Measurements from ENCODE around the gene VIL1.

The VIL1 gene

DNA sequence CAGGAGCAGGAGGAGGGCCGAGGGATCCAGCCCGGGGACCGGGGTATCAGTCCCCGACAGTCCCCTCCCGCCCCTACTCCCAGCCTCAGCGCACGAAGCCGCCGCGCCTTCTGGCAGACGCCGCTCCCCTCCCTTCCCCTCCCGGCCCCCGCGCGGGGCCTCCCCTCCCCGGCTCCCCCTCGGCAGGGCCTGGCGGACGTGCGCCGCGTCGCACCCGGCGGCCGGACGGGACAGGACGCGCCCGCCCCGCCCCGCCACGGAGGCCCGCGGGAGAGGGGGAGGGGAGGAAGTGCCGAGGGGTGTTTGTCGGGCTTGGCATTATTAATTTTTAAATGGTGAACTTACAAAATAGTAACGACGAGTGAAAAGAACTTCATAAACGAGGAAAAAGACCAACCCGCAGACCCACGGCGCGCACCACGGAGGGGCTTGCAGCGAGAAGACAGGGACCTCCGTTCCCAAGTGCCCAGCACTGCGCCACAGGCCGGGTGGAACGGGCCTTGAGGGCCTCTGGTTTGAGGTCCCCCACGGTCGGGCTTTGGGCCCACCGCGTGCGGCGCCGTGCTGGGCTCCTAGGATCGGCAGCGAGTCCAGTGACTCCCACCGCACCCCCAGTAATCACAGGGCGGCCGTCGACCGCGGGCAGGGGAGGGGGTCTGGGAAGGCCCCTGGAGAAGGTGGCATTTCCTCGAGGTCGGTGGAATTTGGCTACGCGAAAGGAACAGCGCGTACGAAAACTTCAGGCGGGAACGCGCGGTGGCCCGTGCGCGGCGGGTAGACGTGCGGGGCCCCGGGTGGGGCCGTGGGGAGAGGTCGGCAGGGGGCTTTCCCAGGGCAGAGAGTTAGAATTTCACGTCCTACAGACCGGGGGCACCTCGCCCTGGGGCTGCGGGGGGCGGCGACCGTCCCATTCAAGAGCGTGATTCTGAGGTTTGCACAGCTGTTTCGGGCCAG, 20.2 kb upstream of the VIL1 start:
- peak; percentile 89 for TF ChIP-seq L3MBTL2 (conservative IDR thresholded peaks at IDR 0.05)
- TF ChIP-seq PKNOX1 (IDR thresholded peaks at IDR 0.05) = no peak
- no peak for TF ChIP-seq CTBP1 (IDR thresholded peaks at IDR 0.05; ENCODE audit: borderline replicate concordance)
- ChIA-PET CTCF (no interaction called here), POLR2A (no interaction called here)
- peak; percentile 42 for DNase-seq (ENCODE audit: extremely low spot score)

DNA sequence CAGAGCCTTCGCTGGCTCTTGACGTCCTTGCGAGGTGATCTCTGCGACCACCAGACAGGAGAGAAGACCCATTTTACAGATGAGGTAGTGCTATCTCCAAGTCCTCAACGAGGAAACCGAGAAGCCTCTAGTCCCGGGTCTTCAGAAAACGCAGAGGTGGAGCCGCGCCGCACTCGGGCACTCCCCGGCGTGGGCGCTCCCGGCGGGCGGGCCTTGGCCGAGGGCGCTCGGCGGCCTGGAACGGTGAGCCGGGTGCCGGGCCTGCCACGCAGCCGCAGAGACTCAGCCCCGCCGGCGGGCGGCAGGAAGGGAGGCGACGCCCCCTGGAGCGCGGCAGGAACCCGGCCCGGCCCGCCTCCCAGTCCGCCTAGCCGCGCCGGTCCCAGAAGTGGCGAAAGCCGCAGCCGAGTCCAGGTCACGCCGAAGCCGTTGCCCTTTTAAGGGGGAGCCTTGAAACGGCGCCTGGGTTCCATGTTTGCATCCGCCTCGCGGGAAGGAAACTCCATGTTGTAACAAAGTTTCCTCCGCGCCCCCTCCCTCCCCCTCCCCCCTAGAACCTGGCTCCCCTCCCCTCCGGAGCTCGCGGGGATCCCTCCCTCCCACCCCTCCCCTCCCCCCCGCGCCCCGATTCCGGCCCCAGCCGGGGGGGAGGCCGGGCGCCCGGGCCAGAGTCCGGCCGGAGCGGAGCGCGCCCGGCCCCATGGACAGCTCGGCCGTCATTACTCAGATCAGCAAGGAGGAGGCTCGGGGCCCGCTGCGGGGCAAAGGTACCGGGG, 19.3 kb upstream of the VIL1 start, which contains the start of gene CTDSP1:
CTDSP1 (plus strand) TSS at position 478 of the 776 bp plus-strand sequence; CDS start at position 701, 223 bp downstream.
- DNase-seq (ENCODE audit: extremely low spot score) = peak; percentile 82
- ChIA-PET POLR2A (no interaction called here), CTCF (no interaction called here)
- no peak for TF ChIP-seq SUZ12 (IDR thresholded peaks at IDR 0.05)
- TF ChIP-seq ARNT (IDR thresholded peaks at IDR 0.05) = 0 out of 2 replicates have a peak, but pooled peaks have one; percentile 12
- TF ChIP-seq L3MBTL2 (conservative IDR thresholded peaks at IDR 0.05) = peak; percentile 45
- peak; percentile 88 for TF ChIP-seq FOXM1 (IDR thresholded peaks at IDR 0.05; ENCODE audit: borderline replicate concordance)
- peak; percentile 91 for TF ChIP-seq LEF1 (IDR thresholded peaks at IDR 0.05; ENCODE audit: borderline replicate concordance)
- TF ChIP-seq CTBP1 (IDR thresholded peaks at IDR 0.05; ENCODE audit: borderline replicate concordance) = no peak
- TF ChIP-seq HDGF (IDR thresholded peaks at IDR 0.05; ENCODE audit: borderline replicate concordance) = no peak
- TF ChIP-seq SP1 (IDR thresholded peaks at IDR 0.05) = no peak
- no peak for TF ChIP-seq FOXK2 (IDR thresholded peaks at IDR 0.05)
- TF ChIP-seq TARDBP (IDR thresholded peaks at IDR 0.05) = no peak
- TF ChIP-seq FOXA1 (IDR thresholded peaks at IDR 0.05) = no peak

DNA sequence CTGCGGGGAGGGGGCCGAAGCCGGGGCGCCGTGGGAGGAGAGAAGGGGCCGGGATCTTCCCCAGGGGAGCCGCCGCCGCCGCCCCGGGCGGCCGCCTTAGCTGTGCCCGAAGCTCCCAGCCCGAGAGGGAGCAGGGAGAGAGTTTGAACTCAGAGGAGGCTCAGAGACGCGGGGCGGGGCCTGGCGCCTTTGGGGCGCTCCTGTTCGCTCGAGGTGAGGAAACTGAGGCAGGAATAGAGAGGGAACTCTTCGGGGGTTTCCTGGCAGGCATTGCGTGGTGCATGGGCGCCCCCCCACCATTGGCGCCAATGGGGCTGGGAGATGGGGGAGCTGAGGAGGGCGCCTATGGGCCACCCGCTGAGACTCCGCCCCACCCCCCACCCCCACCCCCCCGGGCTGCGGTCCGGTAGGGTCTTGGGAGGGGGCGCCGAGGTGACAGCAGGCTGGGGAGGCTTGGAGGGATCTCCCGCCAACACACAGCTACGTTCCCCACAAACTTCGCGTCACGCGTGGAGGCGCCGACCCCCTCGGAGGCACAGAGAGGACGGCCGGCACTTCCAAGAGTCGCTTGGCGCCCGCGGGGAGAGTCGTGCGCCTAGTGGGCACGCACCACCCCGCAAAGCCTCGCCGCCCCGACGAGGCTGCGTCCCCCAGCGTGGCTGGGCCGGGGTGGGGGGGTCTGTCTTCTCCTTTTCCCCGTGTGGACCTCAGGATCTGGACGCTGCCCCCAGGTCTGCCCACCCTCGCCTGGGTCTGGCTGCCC, 18.6 kb upstream of the VIL1 start:
- ChIA-PET CTCF (no interaction called here), POLR2A (no interaction called here)
- TF ChIP-seq L3MBTL2 (conservative IDR thresholded peaks at IDR 0.05) (peak; percentile 29; the same call in 1 of the 2 replicates), ARNT (IDR thresholded peaks at IDR 0.05) (no peak), TARDBP (IDR thresholded peaks at IDR 0.05) (no peak), CTBP1 (IDR thresholded peaks at IDR 0.05; ENCODE audit: borderline replicate concordance) (no peak), FOXK2 (IDR thresholded peaks at IDR 0.05) (no peak), BHLHE40 (IDR thresholded peaks at IDR 0.05; ENCODE audit: borderline replicate concordance) (no peak)
- no peak for DNase-seq (ENCODE audit: extremely low spot score)

GRCh38 chr2:218400930-218401881, 17.7 kb upstream of the VIL1 start:
- TF ChIP-seq SUZ12 (IDR thresholded peaks at IDR 0.05) = no peak
- no peak for TF ChIP-seq HDGF (IDR thresholded peaks at IDR 0.05; ENCODE audit: borderline replicate concordance)
- no peak for TF ChIP-seq ARNT (IDR thresholded peaks at IDR 0.05)
- TF ChIP-seq FOXA1 (IDR thresholded peaks at IDR 0.05) = no peak
- TF ChIP-seq ELF4 (IDR thresholded peaks at IDR 0.05) = no peak
- TF ChIP-seq L3MBTL2 (conservative IDR thresholded peaks at IDR 0.05) = no peak
- TF ChIP-seq BHLHE40 (IDR thresholded peaks at IDR 0.05; ENCODE audit: borderline replicate concordance) = no peak
- no peak for TF ChIP-seq NFRKB (IDR thresholded peaks at IDR 0.05)
- no peak for TF ChIP-seq ZNF384 (IDR thresholded peaks at IDR 0.05)
- no peak for TF ChIP-seq FOXM1 (IDR thresholded peaks at IDR 0.05; ENCODE audit: borderline replicate concordance)
- no peak for TF ChIP-seq CTBP1 (IDR thresholded peaks at IDR 0.05; ENCODE audit: borderline replicate concordance)
- TF ChIP-seq PKNOX1 (IDR thresholded peaks at IDR 0.05) = no peak
- no peak for TF ChIP-seq TARDBP (IDR thresholded peaks at IDR 0.05)
- no peak for TF ChIP-seq SP1 (IDR thresholded peaks at IDR 0.05)
- TF ChIP-seq LEF1 (IDR thresholded peaks at IDR 0.05; ENCODE audit: borderline replicate concordance) = no peak
- TF ChIP-seq FOXK2 (IDR thresholded peaks at IDR 0.05) = no peak
- ChIA-PET POLR2A (interaction anchor here (0.8 to 1.1 kb wide), 2 partner anchors 46 to 107 kb away, joined by 3 read pairs; no protein-coding TSS in a partner anchor), CTCF (no interaction called here)
- DNase-seq (ENCODE audit: extremely low spot score) = no peak

- TF ChIP-seq ARNT (IDR thresholded peaks at IDR 0.05) = no peak
- TF ChIP-seq PKNOX1 (IDR thresholded peaks at IDR 0.05) = no peak
- no peak for TF ChIP-seq ZNF384 (IDR thresholded peaks at IDR 0.05)
- no peak for TF ChIP-seq FOXM1 (IDR thresholded peaks at IDR 0.05; ENCODE audit: borderline replicate concordance)
- no peak for TF ChIP-seq FOXK2 (IDR thresholded peaks at IDR 0.05)
- no peak for TF ChIP-seq SP1 (IDR thresholded peaks at IDR 0.05)
- TF ChIP-seq FOXA1 (IDR thresholded peaks at IDR 0.05) = no peak
- TF ChIP-seq CTBP1 (IDR thresholded peaks at IDR 0.05; ENCODE audit: borderline replicate concordance) = no peak
- TF ChIP-seq NFRKB (IDR thresholded peaks at IDR 0.05) = no peak
- TF ChIP-seq BHLHE40 (IDR thresholded peaks at IDR 0.05; ENCODE audit: borderline replicate concordance) = no peak
- TF ChIP-seq LEF1 (IDR thresholded peaks at IDR 0.05; ENCODE audit: borderline replicate concordance) = no peak
- no peak for TF ChIP-seq L3MBTL2 (conservative IDR thresholded peaks at IDR 0.05)
- TF ChIP-seq HDGF (IDR thresholded peaks at IDR 0.05; ENCODE audit: borderline replicate concordance) = no peak
- TF ChIP-seq TARDBP (IDR thresholded peaks at IDR 0.05) = no peak
- no peak for TF ChIP-seq ELF4 (IDR thresholded peaks at IDR 0.05)
- no peak for TF ChIP-seq SUZ12 (IDR thresholded peaks at IDR 0.05)
- CTCF ChIA-PET = no interaction called here
- POLR2A ChIA-PET = interaction anchor here (0.8 to 1.1 kb wide), 2 partner anchors 45 to 108 kb away, joined by 3 read pairs; no protein-coding TSS in a partner anchor
- DNase-seq (ENCODE audit: extremely low spot score) = no peak
Observed at GRCh38 chr2:218401890-218402289, 17.0 kb upstream of the VIL1 start.

All from HEK293T (cell line).